Measurements from ENCODE around the gene ZFP64. TPM values are rescaled to one million over a fixed set of nuclear protein-coding genes. Genes with fewer than 3 reads are reported as not detected.

The ZFP64 gene
- total RNA-seq, 2 experiments from 2014 or later = 9.7 to 10.7 TPM

DNA sequence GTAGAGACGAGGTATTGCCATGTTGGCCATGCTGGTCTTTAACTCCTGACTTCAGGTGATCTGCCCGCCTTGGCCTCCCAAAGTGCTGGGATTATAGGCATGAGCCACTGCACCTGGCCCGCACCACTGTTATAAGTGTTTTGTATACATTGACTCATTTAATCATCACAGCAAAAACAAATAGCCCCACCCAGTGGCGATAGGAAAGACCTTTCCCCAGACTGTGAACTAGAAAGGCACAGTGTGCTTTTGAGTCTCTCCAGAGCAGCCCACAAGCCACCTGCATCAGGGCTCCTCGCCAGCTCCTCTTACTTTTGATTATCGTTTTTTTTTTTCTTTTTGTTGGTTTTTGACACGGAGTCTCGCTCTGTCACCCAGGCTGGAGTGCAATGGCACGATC, 27.9 kb upstream of the ZFP64 start:
- H3K9me3 Mint-ChIP-seq = peaks cover 11% of the 10 kb centered on the region
- CTCF ChIA-PET = no interaction called here
- H3K27me3 Mint-ChIP-seq = peaks cover 6% of the 10 kb centered on the region
- no peak overlapping the region for H3K4me3 Mint-ChIP-seq
- no peak overlapping the region for H3K27ac Mint-ChIP-seq
- H3K4me1 Mint-ChIP-seq = no peaks in the 10 kb centered on the region
- POLR2A ChIA-PET = no interaction called here
- no peaks in the 10 kb centered on the region for H3K36me3 Mint-ChIP-seq (ENCODE audit: low read depth)
- no peak for DNase-seq

- Mint-ChIP-seq H3K4me3 (no peak overlapping the region), H3K36me3 (ENCODE audit: low read depth) (no peaks in the 10 kb centered on the region), H3K4me1 (no peaks in the 10 kb centered on the region), H3K27me3 (peaks cover 14% of the 10 kb centered on the region), H3K27ac (no peak overlapping the region), H3K9me3 (peaks cover 11% of the 10 kb centered on the region)
- ChIA-PET CTCF (no interaction called here), POLR2A (no interaction called here)
- no peak for DNase-seq
These were observed 26.3 kb upstream of the ZFP64 start for GRCh38 chr20:52217689-52218395.

- ChIA-PET CTCF (no interaction called here), POLR2A (no interaction called here)
- no peak for DNase-seq
- H3K27me3 Mint-ChIP-seq = peaks cover 16% of the 10 kb centered on the region
- H3K27ac Mint-ChIP-seq = no peak overlapping the region
- no peaks in the 10 kb centered on the region for H3K4me1 Mint-ChIP-seq
- no peaks in the 10 kb centered on the region for H3K9me3 Mint-ChIP-seq
- H3K36me3 Mint-ChIP-seq (ENCODE audit: low read depth) = no peaks in the 10 kb centered on the region
- H3K4me3 Mint-ChIP-seq = no peak overlapping the region
These were observed 22.4 kb upstream of the ZFP64 start for GRCh38 chr20:52213995-52214394.

DNA sequence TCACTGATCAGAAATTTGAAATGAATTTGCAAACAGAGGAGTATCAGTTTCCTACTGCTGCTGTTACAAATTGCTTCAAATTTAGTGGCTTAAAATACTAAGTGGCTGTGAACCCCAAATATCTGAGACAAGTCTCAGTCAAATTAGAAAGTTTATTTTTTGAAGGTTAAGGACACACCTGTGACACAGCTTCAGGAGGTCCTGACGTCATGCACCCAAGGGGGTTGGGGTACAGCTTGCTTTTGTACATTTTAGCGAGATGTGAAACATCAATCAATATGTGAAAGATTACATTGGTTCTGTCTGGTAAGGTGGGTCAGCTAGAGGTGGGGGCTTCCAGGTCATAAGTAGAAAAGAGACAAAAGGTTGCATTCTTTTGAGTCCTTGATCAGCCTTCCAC, 21.4 kb upstream of the ZFP64 start:
- H3K36me3 Mint-ChIP-seq (ENCODE audit: low read depth) = no peaks in the 10 kb centered on the region
- H3K27ac Mint-ChIP-seq = no peak overlapping the region
- no peaks in the 10 kb centered on the region for H3K9me3 Mint-ChIP-seq
- no peak for DNase-seq
- H3K4me1 Mint-ChIP-seq = no peaks in the 10 kb centered on the region
- ChIA-PET CTCF (no interaction called here), POLR2A (no interaction called here)
- no peak overlapping the region for H3K4me3 Mint-ChIP-seq
- H3K27me3 Mint-ChIP-seq = peaks cover 20% of the 10 kb centered on the region

GRCh38 chr20:52210037-52210990, 18.7 kb upstream of the ZFP64 start:
- Mint-ChIP-seq H3K9me3 (no peaks in the 10 kb centered on the region), H3K27ac (no peak overlapping the region), H3K4me1 (no peaks in the 10 kb centered on the region), H3K36me3 (ENCODE audit: low read depth) (no peaks in the 10 kb centered on the region), H3K4me3 (no peak overlapping the region), H3K27me3 (peaks cover 17% of the 10 kb centered on the region)
- ChIA-PET POLR2A (no interaction called here), CTCF (no interaction called here)
- no peak for DNase-seq

DNA sequence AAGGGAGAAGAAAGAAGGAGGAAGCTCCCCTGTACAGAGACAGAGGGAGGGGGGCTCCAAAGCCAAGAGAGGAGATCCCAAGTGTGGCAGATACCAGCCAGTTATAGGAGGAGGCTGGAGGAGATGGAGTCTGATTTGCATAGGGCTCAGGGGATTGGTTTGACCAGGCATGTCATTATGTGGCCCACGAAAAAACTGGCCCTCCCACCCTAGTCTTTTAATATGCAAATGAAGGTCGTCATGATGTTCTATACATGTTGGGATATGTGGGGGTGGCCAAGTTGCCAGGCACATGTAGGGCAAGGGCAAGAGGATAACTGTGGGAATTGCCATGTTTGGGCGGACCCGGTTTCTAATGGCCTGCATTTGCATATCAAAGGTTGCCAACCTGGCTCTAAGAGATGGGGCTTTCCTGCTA, 17.6 kb upstream of the ZFP64 start:
- no peak overlapping the region for H3K4me3 Mint-ChIP-seq
- no peak overlapping the region for H3K27ac Mint-ChIP-seq
- no peaks in the 10 kb centered on the region for H3K9me3 Mint-ChIP-seq
- DNase-seq = no peak
- H3K27me3 Mint-ChIP-seq = peaks cover 15% of the 10 kb centered on the region
- ChIA-PET POLR2A (no interaction called here), CTCF (no interaction called here)
- H3K4me1 Mint-ChIP-seq = no peaks in the 10 kb centered on the region
- no peaks in the 10 kb centered on the region for H3K36me3 Mint-ChIP-seq (ENCODE audit: low read depth)

DNA sequence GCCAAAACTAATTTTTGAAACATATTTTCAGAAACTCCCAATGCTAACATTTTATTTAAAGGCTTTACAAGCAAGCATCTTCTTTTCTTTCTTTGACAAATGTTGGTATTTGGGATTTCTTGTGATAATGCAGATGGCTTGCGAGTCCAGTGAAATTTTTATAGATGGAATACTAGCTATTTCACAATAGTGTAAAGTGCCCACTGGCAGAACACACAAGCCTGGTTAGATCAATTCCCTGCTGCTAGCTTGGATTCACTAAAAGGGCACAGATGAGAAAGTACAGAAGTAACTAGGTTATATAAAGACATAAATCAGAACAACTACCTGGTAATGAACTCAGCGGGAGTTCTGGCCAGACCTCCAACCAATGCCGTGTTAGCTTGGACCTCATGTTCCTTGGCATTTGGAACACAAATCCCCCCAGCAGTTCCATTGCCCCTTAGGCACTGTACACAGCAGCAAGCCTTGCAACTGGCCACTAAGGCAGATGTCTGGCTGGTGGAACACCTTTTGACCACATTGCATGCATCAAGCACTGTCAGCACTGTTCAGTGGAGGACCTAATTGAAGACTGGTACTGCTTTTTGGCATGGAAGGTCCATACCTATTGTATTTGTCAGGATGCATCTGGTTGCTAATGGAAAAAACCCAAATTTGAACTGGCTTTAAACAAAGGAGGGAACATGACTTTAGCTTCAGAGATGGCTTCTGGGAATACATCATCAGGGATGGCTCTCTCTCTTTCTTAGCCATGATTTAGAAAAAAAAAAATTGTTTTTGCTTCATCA, 15.6 kb upstream of the ZFP64 start:
- DNase-seq = no peak
- Mint-ChIP-seq H3K27ac (no peak overlapping the region), H3K4me1 (no peaks in the 10 kb centered on the region), H3K9me3 (no peaks in the 10 kb centered on the region), H3K4me3 (no peak overlapping the region), H3K36me3 (ENCODE audit: low read depth) (no peaks in the 10 kb centered on the region), H3K27me3 (peaks cover 7% of the 10 kb centered on the region)
- ChIA-PET CTCF (no interaction called here), POLR2A (no interaction called here)

GRCh38 chr20:52204136-52204535, 12.6 kb upstream of the ZFP64 start:
- CTCF ChIA-PET = interaction anchor here (1.7 kb wide), 1 partner anchor 8 kb away, joined by 3 read pairs; no protein-coding TSS in a partner anchor
- Mint-ChIP-seq H3K36me3 (ENCODE audit: low read depth) (no peaks in the 10 kb centered on the region), H3K27ac (no peak overlapping the region)

GRCh38 chr20:52201395-52201794, 9.8 kb upstream of the ZFP64 start:
- DNase-seq = no peak
- Mint-ChIP-seq H3K4me1 (no peaks in the 10 kb centered on the region), H3K4me3 (no peak overlapping the region), H3K36me3 (ENCODE audit: low read depth) (no peaks in the 10 kb centered on the region), H3K27me3 (no peaks in the 10 kb centered on the region), H3K9me3 (no peaks in the 10 kb centered on the region), H3K27ac (no peak overlapping the region)
- POLR2A ChIA-PET = no interaction called here
- CTCF ChIA-PET = no interaction called here

More at GRCh38 chr20:52204136-52204535, 12.6 kb upstream of the ZFP64 start:
- Mint-ChIP-seq H3K4me1 (no peaks in the 10 kb centered on the region), H3K27me3 (peaks cover 4% of the 10 kb centered on the region), H3K4me3 (no peak overlapping the region), H3K9me3 (no peaks in the 10 kb centered on the region)
- POLR2A ChIA-PET = no interaction called here
- DNase-seq = no peak

GRCh38 chr20:52200870-52201269, 9.3 kb upstream of the ZFP64 start:
- Mint-ChIP-seq H3K36me3 (ENCODE audit: low read depth) (no peaks in the 10 kb centered on the region), H3K4me3 (no peak overlapping the region), H3K27me3 (no peaks in the 10 kb centered on the region), H3K4me1 (no peaks in the 10 kb centered on the region), H3K27ac (no peak overlapping the region), H3K9me3 (no peaks in the 10 kb centered on the region)
- CTCF ChIA-PET = no interaction called here
- POLR2A ChIA-PET = no interaction called here
- DNase-seq = no peak

GRCh38 chr20:52196845-52197244, 5.3 kb upstream of the ZFP64 start:
- Mint-ChIP-seq H3K4me3 (no peak overlapping the region), H3K36me3 (ENCODE audit: low read depth) (no peaks in the 10 kb centered on the region), H3K27ac (no peak overlapping the region), H3K27me3 (no peaks in the 10 kb centered on the region), H3K9me3 (no peaks in the 10 kb centered on the region), H3K4me1 (peaks cover 9% of the 10 kb centered on the region)
- ChIA-PET POLR2A (no interaction called here), CTCF (interaction anchor here (0.9 kb wide), 1 partner anchor 40 kb away, joined by 3 read pairs; no protein-coding TSS in a partner anchor)
- DNase-seq = no peak

DNA sequence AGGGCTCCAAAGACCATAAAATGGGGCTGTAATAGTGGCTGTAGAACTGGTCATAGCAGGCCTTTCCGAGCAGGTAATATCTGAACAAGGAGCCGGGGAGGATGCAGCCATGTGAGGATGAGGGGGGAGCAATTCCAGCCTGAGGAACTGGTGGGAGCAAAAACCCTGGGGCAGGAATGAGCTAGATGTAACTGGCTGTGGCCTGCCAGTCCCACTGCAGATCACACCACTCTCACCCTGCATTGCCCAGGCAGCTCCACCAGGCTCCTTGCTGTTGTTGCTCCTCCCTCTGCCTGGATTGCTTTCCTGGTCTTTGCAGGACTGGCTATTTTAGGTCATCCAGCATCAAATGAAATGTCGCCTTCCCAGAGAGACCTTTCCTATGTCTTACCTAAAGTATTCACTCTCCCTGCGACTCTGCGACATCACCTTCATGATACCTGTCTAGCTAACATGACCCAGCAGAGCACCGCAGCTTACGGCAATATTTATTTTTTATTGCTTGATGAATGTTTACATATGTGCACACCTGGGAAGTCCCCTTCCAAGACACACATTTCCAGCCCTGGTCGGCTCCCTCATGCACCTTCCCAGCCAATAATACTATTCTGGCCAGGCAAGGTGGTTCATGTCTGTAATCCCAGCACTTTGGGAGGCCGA, 2.4 kb upstream of the ZFP64 start:
- Mint-ChIP-seq H3K9me3 (no peaks in the 10 kb centered on the region), H3K4me3 (no peak overlapping the region), H3K27ac (no peak overlapping the region), H3K36me3 (ENCODE audit: low read depth) (no peaks in the 10 kb centered on the region), H3K27me3 (no peaks in the 10 kb centered on the region), H3K4me1 (peaks cover 23% of the 10 kb centered on the region)
- CTCF ChIA-PET = no interaction called here
- POLR2A ChIA-PET = no interaction called here
- no peak for DNase-seq

GRCh38 chr20:52193133-52193532, 1.6 kb upstream of the ZFP64 start:
- POLR2A ChIA-PET = no interaction called here
- Mint-ChIP-seq H3K27ac (no peak overlapping the region), H3K36me3 (ENCODE audit: low read depth) (no peaks in the 10 kb centered on the region), H3K4me1 (peaks cover 23% of the 10 kb centered on the region), H3K9me3 (no peaks in the 10 kb centered on the region), H3K27me3 (no peaks in the 10 kb centered on the region), H3K4me3 (peak overlapping the region; percentile 72)
- no peak for DNase-seq
- CTCF ChIA-PET = no interaction called here

Measured in activated CD4-positive, alpha-beta memory T cell treated with anti-CD3 and anti-CD28 coated beads, Interleukin-2, amount 10 ng/mL, durations not matched to agents 7 days and 5 days (primary cell).